HepG2 (cell line): ENCODE measurements around the gene TIFAB.

Experiments used
- CREM ChIP-seq, 2 experiments: sonication (generic) in 1 of 2; formaldehyde crosslinking in 1 of 2; IDR thresholded peaks; 2 replicates each; pipeline versions ENCODE4 v1.4.0 to v1.6.1; 2016 to 2020; ENCODE audit warnings: antibody characterized with exemption in 1 of 2, mild to moderate bottlenecking in 1 of 2, missing genetic modification reagents in 1 of 2
- ZFP36 ChIP-seq: fragments of 150-350 bp; IDR thresholded peaks from 2 replicates; pipeline ENCODE4 v1.6.1; 2018; ENCODE audit warnings: borderline replicate concordance, low read length, low read depth; ENCODE audit not compliant: partially characterized antibody
- ZSCAN21 ChIP-seq: sonication (generic); formaldehyde crosslinking; IDR thresholded peaks from 2 replicates; pipeline ENCODE4 v1.8.0; 2022; ENCODE audit warnings: mild to moderate bottlenecking, missing genetic modification reagents, moderate library complexity, borderline replicate concordance
- TF ChIP-seq, protein P1 (sequence below): sonication (generic); formaldehyde crosslinking; IDR thresholded peaks from 2 replicates; pipeline ENCODE4 v1.5.0; 2020; ENCODE audit warnings: mild to moderate bottlenecking, missing genetic modification reagents, moderate library complexity

- TF ChIP-seq, protein P1, sequence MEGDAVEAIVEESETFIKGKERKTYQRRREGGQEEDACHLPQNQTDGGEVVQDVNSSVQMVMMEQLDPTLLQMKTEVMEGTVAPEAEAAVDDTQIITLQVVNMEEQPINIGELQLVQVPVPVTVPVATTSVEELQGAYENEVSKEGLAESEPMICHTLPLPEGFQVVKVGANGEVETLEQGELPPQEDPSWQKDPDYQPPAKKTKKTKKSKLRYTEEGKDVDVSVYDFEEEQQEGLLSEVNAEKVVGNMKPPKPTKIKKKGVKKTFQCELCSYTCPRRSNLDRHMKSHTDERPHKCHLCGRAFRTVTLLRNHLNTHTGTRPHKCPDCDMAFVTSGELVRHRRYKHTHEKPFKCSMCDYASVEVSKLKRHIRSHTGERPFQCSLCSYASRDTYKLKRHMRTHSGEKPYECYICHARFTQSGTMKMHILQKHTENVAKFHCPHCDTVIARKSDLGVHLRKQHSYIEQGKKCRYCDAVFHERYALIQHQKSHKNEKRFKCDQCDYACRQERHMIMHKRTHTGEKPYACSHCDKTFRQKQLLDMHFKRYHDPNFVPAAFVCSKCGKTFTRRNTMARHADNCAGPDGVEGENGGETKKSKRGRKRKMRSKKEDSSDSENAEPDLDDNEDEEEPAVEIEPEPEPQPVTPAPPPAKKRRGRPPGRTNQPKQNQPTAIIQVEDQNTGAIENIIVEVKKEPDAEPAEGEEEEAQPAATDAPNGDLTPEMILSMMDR (CRISPR knock-in tag) = no peak
- TF ChIP-seq ZSCAN21 (no peak), CREM (IDR thresholded peaks at IDR 0.05) (no peak), CREM (CRISPR knock-in tag; IDR thresholded peaks at IDR 0.05) (no peak), ZFP36 (no peak)
These were observed 16.5 kb downstream of the TIFAB start for GRCh38 chr5:135435467-135436330.
